SK-N-SH (cell line): ENCODE data around the gene PMIS2. TPM values are rescaled to one million over a fixed set of nuclear protein-coding genes. Genes with fewer than 3 reads are reported as not detected.
A peak's percentile ranks its signal among the peaks of the same experiment; 100 is the strongest.

Experiments
- CTCF ChIA-PET: fragments of 300-600, 350-600 bp; formaldehyde crosslinking; extraction: SDS; loops from one replicate; lab custom pipeline; 2021; lab: Yijun Ruan, JAX
- POLR2A ChIA-PET: fragments of 350-600 bp; sonication (Branson Sonifier 250); formaldehyde crosslinking; extraction: SDS; loops from one replicate; lab custom pipeline; 2020; ENCODE audit warnings: antibody characterized with exemption, inconsistent platforms; lab: Yijun Ruan, JAX
- DNase-seq: peaks from one replicate; pipeline ENCODE4 v3.0.0; 2012
- H2AFZ ChIP-seq: fragments of 200-600 bp; sonication (generic); 2 replicates; pipeline ENCODE4 v1.8.1; 2016; ENCODE audit warnings: antibody characterized with exemption, mild to moderate bottlenecking, low read depth
- H3F3A ChIP-seq: fragments of 200-600 bp; sonication (generic); replicated peaks from 2 replicates; pipeline ENCODE3; 2016; ENCODE audit warnings: antibody characterized with exemption, mild to moderate bottlenecking; ENCODE audit not compliant: insufficient read depth
- H3K27ac ChIP-seq, 2 experiments: fragments of 200-500 bp in 1 of 2; fragments of 200-600 bp in 1 of 2; sonication (Bioruptor generic) in 1 of 2; sonication (generic), shearing (Covaris generic) in 1 of 2; 2 replicates each; pipeline versions ENCODE4 v1.5.1 to v1.6.1; 2014 to 2016; ENCODE audit warnings: low read depth in 2 of 2, inconsistent platforms in 1 of 2, low read length in 1 of 2, mild to moderate bottlenecking in 1 of 2, mixed read lengths in 1 of 2
- H3K27me3 ChIP-seq: fragments of 200-600 bp; sonication (generic), shearing (Covaris generic); 2 replicates; pipeline ENCODE4 v1.6.1; 2016; ENCODE audit warnings: mixed run types; ENCODE audit not compliant: insufficient read depth
- H3K36me3 ChIP-seq, 2 experiments: fragments of 200-500 bp in 1 of 2; fragments of 200-600 bp in 1 of 2; sonication (Bioruptor generic) in 1 of 2; sonication (generic) in 1 of 2; replicated peaks in 1 of 2; 2 replicates each; pipeline versions ENCODE3 to v1.5.1; 2014 to 2016; ENCODE audit warnings: low read length in 1 of 2, mild to moderate bottlenecking in 1 of 2; ENCODE audit not compliant: insufficient read depth in 2 of 2, control insufficient read depth in 1 of 2
- H3K4me1 ChIP-seq, 2 experiments: fragments of 200-500 bp in 1 of 2; fragments of 200-600 bp in 1 of 2; sonication (Bioruptor generic) in 1 of 2; sonication (generic), shearing (Covaris generic) in 1 of 2; 2 replicates each; pipeline versions ENCODE4 v1.5.1 to v1.6.1; 2014 to 2016; ENCODE audit warnings: low read depth in 1 of 2, low read length in 1 of 2, mixed run types in 1 of 2; ENCODE audit not compliant: insufficient read depth in 2 of 2, control insufficient read depth in 1 of 2
- H3K4me2 ChIP-seq: fragments of 200-600 bp; sonication (generic), shearing (Covaris generic); 2 replicates; pipeline ENCODE4 v1.6.1; 2017; ENCODE audit warnings: mixed run types
- H3K4me3 ChIP-seq, 2 experiments: fragments of 200-500 bp in 1 of 2; fragments of 200-600 bp in 1 of 2; sonication (Bioruptor generic) in 1 of 2; sonication (generic), shearing (Covaris generic) in 1 of 2; 2 replicates each; pipeline versions ENCODE4 v1.5.1 to v1.8.1; 2014 to 2016; ENCODE audit warnings: low read depth in 2 of 2, inconsistent platforms in 1 of 2, low read length in 1 of 2, mild to moderate bottlenecking in 1 of 2, mixed read lengths in 1 of 2, moderate library complexity in 1 of 2
- H3K79me2 ChIP-seq: fragments of 200-600 bp; sonication (generic); 2 replicates; pipeline ENCODE4 v1.8.1; 2017; ENCODE audit warnings: mild to moderate bottlenecking; ENCODE audit not compliant: insufficient read depth
- H3K9ac ChIP-seq: fragments of 200-600 bp; sonication (generic); 2 replicates; pipeline ENCODE4 v1.6.1; 2017; ENCODE audit warnings: mixed run types
- H3K9me2 ChIP-seq: fragments of 200-600 bp; sonication (generic); 2 replicates; pipeline ENCODE4 v1.6.1; 2017; ENCODE audit warnings: mixed run types
- H3K9me3 ChIP-seq: fragments of 200-600 bp; sonication (generic); 2 replicates; pipeline ENCODE4 v1.6.1; 2017; ENCODE audit warnings: mixed run types, mild to moderate bottlenecking, moderate library complexity
- H4K20me1 ChIP-seq: fragments of 200-600 bp; sonication (generic); 2 replicates; pipeline ENCODE4 v1.6.1; 2017; ENCODE audit warnings: mild to moderate bottlenecking, mixed run types; ENCODE audit not compliant: insufficient read depth
- CTCF ChIP-seq: fragments of 200-600 bp; sonication (generic); IDR thresholded peaks from 2 replicates; pipeline ENCODE4 v1.6.1; 2017; ENCODE audit warnings: antibody characterized with exemption, mild to moderate bottlenecking, moderate library complexity
- ELF1 ChIP-seq: IDR thresholded peaks from 2 replicates; pipeline ENCODE4 v1.4.0; 2012
- EP300 ChIP-seq, 2 experiments: IDR thresholded peaks; 2 replicates each; pipeline versions ENCODE4 v1.4.0 to v1.6.1; 2012; ENCODE audit warnings: borderline replicate concordance in 1 of 2, low read depth in 1 of 2, low read length in 1 of 2
- GABPA ChIP-seq: IDR thresholded peaks from 2 replicates; pipeline ENCODE4 v1.4.0; 2012; ENCODE audit warnings: low read depth, mild to moderate bottlenecking
- JUND ChIP-seq: IDR thresholded peaks from 2 replicates; pipeline ENCODE4 v1.4.0; 2012
- MEF2A ChIP-seq: IDR thresholded peaks from 2 replicates; pipeline ENCODE4 v1.4.0; 2012; ENCODE audit warnings: low read depth, borderline replicate concordance
- NFIC ChIP-seq: IDR thresholded peaks from 2 replicates; pipeline ENCODE4 v1.4.0; 2012; ENCODE audit warnings: borderline replicate concordance
- NRF1 ChIP-seq: IDR thresholded peaks from 2 replicates; pipeline ENCODE4 v1.6.1; 2012; ENCODE audit warnings: low read depth, mild to moderate bottlenecking, low read length
- RAD21 ChIP-seq: IDR thresholded peaks from 2 replicates; pipeline ENCODE4 v1.6.1; 2012; ENCODE audit warnings: mild to moderate bottlenecking, low read length
- RCOR1 ChIP-seq: fragments of 150-350 bp; IDR thresholded peaks from 2 replicates; pipeline ENCODE4 v1.6.1; 2017; ENCODE audit warnings: antibody characterized with exemption, low read length
- RFX5 ChIP-seq: IDR thresholded peaks from 2 replicates; pipeline ENCODE4 v1.6.1; 2012; ENCODE audit warnings: mild to moderate bottlenecking, improper control_type of control experiment, low read length
- RXRA ChIP-seq: IDR thresholded peaks from 2 replicates; pipeline ENCODE4 v1.4.0; 2012; ENCODE audit warnings: low read depth, mild to moderate bottlenecking, borderline replicate concordance
- SMC3 ChIP-seq: IDR thresholded peaks from 2 replicates; pipeline ENCODE4 v1.6.1; 2012; ENCODE audit warnings: low read depth, low read length, improper control_type of control experiment
- TAF1 ChIP-seq: IDR thresholded peaks from 2 replicates; pipeline ENCODE4 v1.6.1; 2012; ENCODE audit warnings: low read depth, mild to moderate bottlenecking, low read length, moderate library complexity, borderline replicate concordance
- TCF12 ChIP-seq: IDR thresholded peaks from 2 replicates; pipeline ENCODE4 v1.4.0; 2012
- USF2 ChIP-seq: fragments of 150-350 bp; IDR thresholded peaks from 2 replicates; pipeline ENCODE4 v1.6.1; 2017; ENCODE audit warnings: antibody characterized with exemption, low read length, low read depth, borderline replicate concordance
- YY1 ChIP-seq: IDR thresholded peaks from 2 replicates; pipeline ENCODE4 v1.4.0; 2012; ENCODE audit warnings: low read depth, mild to moderate bottlenecking
- ZBTB33 ChIP-seq: IDR thresholded peaks from 2 replicates; pipeline ENCODE4 v1.4.0; 2012; ENCODE audit warnings: low read depth, borderline replicate concordance
- WGBS: methylation state at CpG from one replicate; pipeline ENCODE4 v1.1.6; 2017; ENCODE audit warnings: low lambda C conversion rate; 5-methylcytosine and 5-hydroxymethylcytosine counted together
- polyA plus RNA-seq, 3 experiments: library from polyadenylated mRNA; depleted of rRNA; stranded (reverse); fragments of >200 nt; gene quantifications; 2 replicates each; pipeline ENCODE4 v1.2.3, GENCODE V29; 2012
- TF ChIP-seq, protein P1 (sequence below): fragments of 150-350 bp; IDR thresholded peaks from 2 replicates; pipeline ENCODE4 v1.6.1; 2016; ENCODE audit warnings: mild to moderate bottlenecking, low read depth, low read length
- TF ChIP-seq, protein P2 (sequence below): IDR thresholded peaks from 2 replicates; pipeline ENCODE4; 2012

The PMIS2 gene
- polyA plus RNA-seq, 1 of the 3 experiments (the other 2 are of a cell fraction): not detected

GRCh38 chr19:35549174-35549788 lies 36.7 kb upstream of the PMIS2 start:
- Histone ChIP-seq H3K9me3 (no peaks in the 10 kb centered on the region), H3K4me3 (no peak overlapping the region), H2AFZ (no peak overlapping the region), H4K20me1 (peaks cover 5% of the 10 kb centered on the region; the same call in 1 of the 2 replicates), H3K27me3 (no peaks in the 10 kb centered on the region), H3K9ac (no peak overlapping the region), H3K4me2 (no peak overlapping the region), H3K4me1 (peaks cover 5 to 16% of the 10 kb centered on the region in 2 experiments; a peak in 2 of 4 replicates), H3K9me2 (no peaks in the 10 kb centered on the region), H3K36me3 (peaks cover 0 to 12% of the 10 kb centered on the region in 2 experiments), H3F3A (no peaks in the 10 kb centered on the region), H3K27ac (no peak overlapping the region), H3K79me2 (peaks cover 26% of the 10 kb centered on the region)
- TF ChIP-seq YY1: no peak
- peak; percentile 55 for TF ChIP-seq SMC3
- TF ChIP-seq NFIC: no peak
- TF ChIP-seq RAD21: peak; percentile 68
- TF ChIP-seq, protein P1, sequence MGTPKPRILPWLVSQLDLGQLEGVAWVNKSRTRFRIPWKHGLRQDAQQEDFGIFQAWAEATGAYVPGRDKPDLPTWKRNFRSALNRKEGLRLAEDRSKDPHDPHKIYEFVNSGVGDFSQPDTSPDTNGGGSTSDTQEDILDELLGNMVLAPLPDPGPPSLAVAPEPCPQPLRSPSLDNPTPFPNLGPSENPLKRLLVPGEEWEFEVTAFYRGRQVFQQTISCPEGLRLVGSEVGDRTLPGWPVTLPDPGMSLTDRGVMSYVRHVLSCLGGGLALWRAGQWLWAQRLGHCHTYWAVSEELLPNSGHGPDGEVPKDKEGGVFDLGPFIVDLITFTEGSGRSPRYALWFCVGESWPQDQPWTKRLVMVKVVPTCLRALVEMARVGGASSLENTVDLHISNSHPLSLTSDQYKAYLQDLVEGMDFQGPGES: no peak
- no peak for TF ChIP-seq RFX5
- peak; percentile 81 for TF ChIP-seq CTCF
- TF ChIP-seq RCOR1: no peak
- no peak for TF ChIP-seq MEF2A
- no peak for TF ChIP-seq ELF1
- TF ChIP-seq TAF1: no peak
- TF ChIP-seq, protein P2, sequence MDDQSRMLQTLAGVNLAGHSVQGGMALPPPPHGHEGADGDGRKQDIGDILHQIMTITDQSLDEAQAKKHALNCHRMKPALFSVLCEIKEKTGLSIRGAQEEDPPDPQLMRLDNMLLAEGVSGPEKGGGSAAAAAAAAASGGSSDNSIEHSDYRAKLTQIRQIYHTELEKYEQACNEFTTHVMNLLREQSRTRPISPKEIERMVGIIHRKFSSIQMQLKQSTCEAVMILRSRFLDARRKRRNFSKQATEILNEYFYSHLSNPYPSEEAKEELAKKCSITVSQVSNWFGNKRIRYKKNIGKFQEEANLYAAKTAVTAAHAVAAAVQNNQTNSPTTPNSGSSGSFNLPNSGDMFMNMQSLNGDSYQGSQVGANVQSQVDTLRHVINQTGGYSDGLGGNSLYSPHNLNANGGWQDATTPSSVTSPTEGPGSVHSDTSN: no peak
- TF ChIP-seq NRF1: no peak
- no peak for TF ChIP-seq ZBTB33
- no peak for TF ChIP-seq RXRA
- TF ChIP-seq USF2: no peak
- TF ChIP-seq JUND: no peak
- TF ChIP-seq TCF12: no peak
- no peak for TF ChIP-seq GABPA
- TF ChIP-seq EP300 (IDR thresholded peaks at IDR 0.05; ENCODE audit: borderline replicate concordance in 1 of 2, low read depth in 1 of 2, low read length in 1 of 2): no peak
- CTCF ChIA-PET: interaction anchor here (0.6 to 4.1 kb wide), 29 partner anchors 9 to 196 kb away, joined by 3 to 20 read pairs (median 4); partner anchors contain the start of genes ATP4A, FFAR2, HAUS5 and ZBTB32
- WGBS: 26% methylated on average over 6 of the region's 6 CpGs
- peak; percentile 83 for DNase-seq
- POLR2A ChIA-PET: no interaction called here
